Right lobe of liver (tissue), 6 donors: ENCODE measurements around the gene ARSD. TPM values are rescaled to one million over a fixed set of nuclear protein-coding genes. Genes with fewer than 3 reads are reported as not detected.
"Not testable (repeated sequence)": the region's sequence is repeated elsewhere in the genome, so short reads cannot be mapped to it uniquely, and the experiment has no call there.

Experiments
- ATAC-seq, 4 donors: fragments of 200-7000 bp; cut with Tn5 transposase; one replicate each; pipeline ENCODE4 v1.9.1; 2020; ENCODE audit warnings: mild to moderate bottlenecking in 4 of 4, moderate library complexity in 4 of 4
- DNase-seq, 3 donors: peaks; one replicate each; pipeline ENCODE4 v3.0.0-alpha.2; 2020
- H3K27ac ChIP-seq, 3 donors: fragments of 200-600 bp; one replicate each; pipeline ENCODE4 v1.8.0; 2022
- H3K27me3 ChIP-seq, 2 donors: fragments of 200-600 bp; one replicate each; pipeline ENCODE4 v1.8.0; 2022
- H3K36me3 ChIP-seq, 4 donors: fragments of 200-600 bp; sonication (generic) in 1 of 4; one replicate each; pipeline versions ENCODE4 v1.5.1 to v1.8.0; 2017 to 2022; ENCODE audit warnings: control low read depth in 1 of 4
- H3K4me1 ChIP-seq, 4 donors: fragments of 200-600 bp; sonication (generic) in 1 of 4; one replicate each; pipeline versions ENCODE4 v1.5.1 to v1.8.0; 2017 to 2022; ENCODE audit warnings: control low read depth in 1 of 4
- H3K4me3 ChIP-seq, 3 donors: fragments of 200-600 bp; one replicate each; pipeline ENCODE4 v1.8.0; 2022
- H3K9me3 ChIP-seq, 4 donors: fragments of 200-600 bp; sonication (generic) in 1 of 4; one replicate each; pipeline versions ENCODE4 v1.5.1 to v1.8.0; 2017 to 2022; ENCODE audit warnings: control low read depth in 1 of 4
- CTCF ChIP-seq, 4 donors: fragments of 200-600 bp in 3 of 4; fragments of 450-650 bp in 1 of 4; IDR thresholded peaks; one replicate each; pipeline versions ENCODE4 v1.5.1 to v1.8.0; 2016 to 2022; ENCODE audit warnings: antibody characterized with exemption in 4 of 4, mild to moderate bottlenecking in 2 of 4
- POLR2A ChIP-seq: fragments of 450-650 bp; IDR thresholded peaks from one replicate; pipeline ENCODE4 v1.6.1; 2017; ENCODE audit warnings: antibody characterized with exemption, mild to moderate bottlenecking
- WGBS: methylation state at CpG from one replicate; pipeline ENCODE4 v1.1.6; 2018; ENCODE audit warnings: low coverage, low lambda C conversion rate; ENCODE audit not compliant: insufficient coverage; ENCODE audit errors: missing lambda C conversion rate; 5-methylcytosine and 5-hydroxymethylcytosine counted together
- intact Hi-C, 2 donors: fragments of 100-400 bp; cut with DNase I; formaldehyde crosslinking; loops; one replicate each; pipeline versions ENCODE4 v1.11.2 to v1.14.1; 2022
- total RNA-seq, 6 experiments: library from RNA; depleted of rRNA in 2 of 6; stranded (reverse); fragments of >200 nt in 2 of 6; fragmentation: NEBNext Ultra II Directional in 3 of 6; extraction: Animal tissue kit (Norgen Biotek cat#: 25700) in 3 of 6; gene quantifications; one replicate each; pipeline versions ENCODE4 v1.1.0 to v1.2.4, GENCODE V29; 2016 to 2023
- donor health status: DM: no; HTN: yes; CAD: no.
- donor health status: DM: no; HTN: no; CAD: no.
- donor health status: DM: no; HTN: no; CAD: no.
- donor health status: DM: no; HTN: yes; CAD: no.
- donor health status: DM: no; HTN: yes; CAD: no.

ARSD gene
- total RNA-seq, 6 experiments from 2014 or later = 26.2 to 76.0 (median 34.2) TPM

DNA sequence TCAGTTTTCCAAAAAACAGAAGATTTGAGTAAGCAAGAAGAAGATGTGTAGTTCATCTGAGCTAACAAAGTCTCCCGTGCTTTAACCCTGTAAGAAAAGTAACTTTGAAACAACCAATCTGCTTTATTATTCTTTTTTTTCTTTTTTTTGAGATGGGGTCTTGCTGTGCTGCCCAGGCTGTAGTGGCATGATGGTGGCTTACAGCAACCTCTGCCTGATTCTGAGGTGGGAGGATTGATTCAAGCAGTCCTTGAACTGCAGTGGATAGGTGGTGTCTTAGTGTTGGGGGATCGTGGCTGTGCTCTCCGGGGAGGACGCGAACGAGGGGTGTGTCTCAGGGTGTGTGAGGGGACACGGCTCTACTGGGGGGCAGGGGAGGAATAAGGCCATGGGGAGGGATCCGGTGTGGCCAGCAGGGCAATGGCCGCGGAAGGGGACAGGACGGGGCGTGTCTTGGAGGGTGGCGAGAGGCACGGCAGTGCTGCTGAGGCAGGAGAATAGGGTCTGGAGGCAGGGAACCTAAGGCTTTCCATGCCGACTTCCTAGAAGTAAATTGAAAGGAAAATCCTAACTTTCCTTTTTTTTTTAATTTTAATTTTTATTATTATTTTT, 2.4 kb downstream of the ARSD start:
- no peak for ATAC-seq
- TF ChIP-seq CTCF (IDR thresholded peaks at IDR 0.05) = no peak
- TF ChIP-seq POLR2A = no peak
- Histone ChIP-seq H3K4me3 (no peak overlapping the region), H3K36me3 (peaks cover 0 to 2% (median 0%) of the 10 kb centered on the region in 4 donors), H3K4me1 (peaks cover 0 to 11% (median 1%) of the 10 kb centered on the region in 4 donors), H3K9me3 (no peaks in the 10 kb centered on the region), H3K27me3 (no peaks in the 10 kb centered on the region), H3K27ac (peak overlapping the region; percentile 59 to 98 (median 82))
- WGBS = 97% methylated on average over 14 of the region's 15 CpGs
- DNase-seq = no peak
- intact Hi-C loops = no loop called here

DNA sequence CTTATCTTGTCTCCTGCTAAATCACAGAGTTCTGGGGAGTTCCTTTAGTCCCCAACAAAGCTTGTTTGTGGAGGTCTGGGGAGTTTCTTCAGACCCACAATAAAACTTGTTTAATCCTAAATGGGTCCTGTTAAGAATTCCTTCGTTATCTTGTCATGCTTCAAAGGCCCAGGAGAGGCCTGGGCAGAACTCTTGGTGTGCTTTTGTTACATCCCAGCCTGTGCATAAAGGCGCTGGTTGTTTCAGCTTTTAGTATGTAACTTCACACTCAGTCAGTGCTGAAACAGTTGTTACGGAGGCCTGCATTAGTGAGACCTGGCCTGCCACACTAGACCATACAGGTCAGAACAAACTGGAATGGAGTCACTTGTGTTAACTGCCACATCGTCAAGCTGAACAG, 2.9 kb downstream of the ARSD start:
- H3K27me3 ChIP-seq, H3K36me3 ChIP-seq, intact Hi-C loops, ATAC-seq, H3K4me3 ChIP-seq, DNase-seq, H3K9me3 ChIP-seq: not testable (repeated sequence)
- 92% methylated on average over 4 of the region's 4 CpGs for WGBS
- Histone ChIP-seq H3K27ac (peak overlapping the region in 1 of 3 donors; percentile 98), H3K4me1 (peaks cover 0 to 11% (median 1%) of the 10 kb centered on the region in 4 donors)

- 100% methylated on average over 3 of the region's 9 CpGs for WGBS
- no peak overlapping the region for H3K4me3 ChIP-seq
- no peak for TF ChIP-seq CTCF (IDR thresholded peaks at IDR 0.05)
- no peak for TF ChIP-seq POLR2A
- H3K27me3 ChIP-seq = no peaks in the 10 kb centered on the region
- ATAC-seq = no peak
- no peak for DNase-seq
- no peaks in the 10 kb centered on the region for H3K9me3 ChIP-seq
- peaks cover 0 to 6% (median 0%) of the 10 kb centered on the region in 4 donors for H3K4me1 ChIP-seq
- H3K36me3 ChIP-seq = peaks cover 0 to 22% (median 4%) of the 10 kb centered on the region in 4 donors
- intact Hi-C loops = no loop called here
- no peak overlapping the region for H3K27ac ChIP-seq
Observed at GRCh38 chrX:2924151-2924550, 5.0 kb downstream of the ARSD start.

GRCh38 chrX:2921750-2922149, 7.4 kb downstream of the ARSD start:
- H3K27ac ChIP-seq = no peak overlapping the region
- no peaks in the 10 kb centered on the region for H3K27me3 ChIP-seq
- no peaks in the 10 kb centered on the region for H3K9me3 ChIP-seq
- H3K4me3 ChIP-seq = no peak overlapping the region
- intact Hi-C loops = no loop called here
- no peak for ATAC-seq
- H3K4me1 ChIP-seq = no peaks in the 10 kb centered on the region
- TF ChIP-seq POLR2A = no peak
- no peak for TF ChIP-seq CTCF (IDR thresholded peaks at IDR 0.05)
- DNase-seq = no peak
- peaks cover 0 to 32% (median 8%) of the 10 kb centered on the region in 4 donors for H3K36me3 ChIP-seq
- 87% methylated on average over 5 of the region's 9 CpGs for WGBS

- no peaks in the 10 kb centered on the region for H3K27me3 ChIP-seq
- TF ChIP-seq CTCF (IDR thresholded peaks at IDR 0.05) (no peak), POLR2A (no peak)
- ATAC-seq (no peak), DNase-seq (no peak)
- no peak overlapping the region for H3K4me3 ChIP-seq
- H3K4me1 ChIP-seq = no peaks in the 10 kb centered on the region
- peaks cover 0 to 32% (median 10%) of the 10 kb centered on the region in 4 donors for H3K36me3 ChIP-seq
- H3K9me3 ChIP-seq = no peaks in the 10 kb centered on the region
- 77% methylated on average over 1 of the region's 1 CpG for WGBS
- H3K27ac ChIP-seq = no peak overlapping the region
- intact Hi-C loops = no loop called here
Observed at GRCh38 chrX:2921193-2921592, 7.9 kb downstream of the ARSD start.
